GM13976 (cell line): ENCODE data around the gene CA7.
A peak's percentile ranks its signal among the peaks of the same experiment; 100 is the strongest.

Experiments used
- DNase-seq: peaks from one replicate; pipeline ENCODE4 v3.0.0; 2012; ENCODE audit warnings: low spot score
- CTCF ChIP-seq: IDR thresholded peaks from 2 replicates; pipeline ENCODE4 v1.5.1; 2012; ENCODE audit warnings: borderline replicate concordance, mild to moderate bottlenecking; ENCODE audit not compliant: insufficient read depth; ENCODE audit errors: extremely low read depth, missing control alignments, control extremely low read depth
- in situ Hi-C: fragments of 300-500 bp; cut with MboI; formaldehyde crosslinking; loops from one replicate; pipeline ENCODE4 v1.12.0; 2022; ENCODE audit warnings: low sequenced_read_pairs, mixed read lengths, inconsistent platforms; ENCODE audit not compliant: unreplicated experiment

Gene CA7

GRCh38 chr16:66844342-66845079 is at the start of gene CA7:
Gene CA7, plus strand, starts transcription at chr16:66844414. Its CDS starts 74 bp downstream, at chr16:66844488.
- in situ Hi-C loops: no loop called here
- no peak for DNase-seq
- no peak for TF ChIP-seq CTCF

GRCh38 chr16:66798161-66798560 is 46.1 kb upstream of the CA7 start:
- in situ Hi-C loops: no loop called here
- no peak for TF ChIP-seq CTCF
- no peak for DNase-seq

GRCh38 chr16:66800856-66801255 is 43.4 kb upstream of the CA7 start:
- DNase-seq: no peak
- in situ Hi-C loops: no loop called here
- TF ChIP-seq CTCF: no peak

- in situ Hi-C loops: no loop called here
- peak; percentile 25 for DNase-seq
- no peak for TF ChIP-seq CTCF
These were observed 42.7 kb upstream of the CA7 start, which contains the start of gene TERB1 for GRCh38 chr16:66801320-66802105. Gene TERB1, minus strand, starts transcription at chr16:66801584. Its CDS starts 4,786 bp downstream, at chr16:66796798.

GRCh38 chr16:66802159-66802558 is 42.1 kb upstream of the CA7 start:
- no peak for TF ChIP-seq CTCF
- in situ Hi-C loops: no loop called here
- DNase-seq: no peak

GRCh38 chr16:66809765-66810164 is 34.4 kb upstream of the CA7 start:
- in situ Hi-C loops: no loop called here
- DNase-seq: no peak
- no peak for TF ChIP-seq CTCF
